Activated T-cell treated with anti-CD3 and anti-CD28 coated beads, Interleukin-2, amount 50 U/mL, for 72 hours (primary cell): ENCODE results near the gene XRRA1. TPM values are rescaled to one million over a fixed set of nuclear protein-coding genes. Genes with fewer than 3 reads are reported as not detected.
"Not testable (repeated sequence)": the region's sequence is repeated elsewhere in the genome, so short reads cannot be mapped to it uniquely, and the experiment has no call there.

Experiments used
- ATAC-seq, 2 donors: fragments of 150-1000 bp; cut with Tn5 transposase; replicated peaks in 1 of 2; 2 replicates each; pipeline ENCODE4 v1.10.0; 2021; ENCODE audit warnings: moderate library complexity in 2 of 2, mild to moderate bottlenecking in 1 of 2
- DNase-seq, 2 donors: peaks; one replicate each; pipeline ENCODE4 v3.0.0; 2021 to 2022; ENCODE audit warnings: mixed read lengths in 1 of 2
- H3K27ac Mint-ChIP-seq: one replicate; pipeline ENCODE4 v1.8.0; 2022; ENCODE audit warnings: mild to moderate bottlenecking, moderate library complexity, mixed read lengths
- H3K27me3 Mint-ChIP-seq: one replicate; pipeline ENCODE4 v1.8.0; 2022; ENCODE audit warnings: low read depth, mixed read lengths
- H3K36me3 Mint-ChIP-seq, 2 donors: one replicate each; pipeline ENCODE4 v1.8.0; 2022; ENCODE audit warnings: mixed read lengths in 2 of 2, mild to moderate bottlenecking in 1 of 2; ENCODE audit not compliant: insufficient read depth in 2 of 2
- H3K4me1 Mint-ChIP-seq: one replicate; pipeline ENCODE4 v1.8.0; 2022; ENCODE audit warnings: low read depth, mixed read lengths
- H3K4me3 Mint-ChIP-seq, 2 donors: one replicate each; pipeline ENCODE4 v1.8.0; 2022; ENCODE audit warnings: mild to moderate bottlenecking in 2 of 2, mixed read lengths in 2 of 2, moderate library complexity in 2 of 2
- H3K9me3 Mint-ChIP-seq, 2 donors: one replicate each; pipeline ENCODE4 v1.8.0; 2022; ENCODE audit warnings: mixed read lengths in 2 of 2
- total RNA-seq, 2 donors: library from RNA; stranded (reverse); gene quantifications; one replicate each; pipeline ENCODE4 v1.2.3, GENCODE V29; 2022

Gene XRRA1
- total RNA-seq, 2 donors from 2014 or later = 15.4 to 22.6 TPM

DNA sequence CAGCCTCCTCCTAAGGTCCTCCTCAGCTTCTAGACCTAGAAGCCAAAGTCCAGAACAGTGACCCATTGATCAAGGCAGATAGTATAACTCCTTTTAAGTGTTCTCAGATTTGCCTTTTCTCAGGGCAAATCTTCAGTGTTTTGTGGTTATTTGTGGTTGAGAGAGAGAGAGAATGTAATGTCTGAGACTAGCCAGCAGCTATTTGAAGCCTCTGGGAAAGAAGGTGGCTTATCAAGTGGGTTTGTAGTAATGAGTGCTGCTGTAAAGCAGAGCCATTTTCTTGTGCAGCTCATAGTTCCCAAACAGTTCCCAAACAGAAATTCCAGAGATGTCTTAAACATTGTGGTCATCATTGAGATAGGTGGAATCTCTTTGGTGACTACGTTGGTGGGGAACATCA lies 110.7 kb downstream of the XRRA1 start:
- Mint-ChIP-seq H3K27ac (no peak overlapping the region), H3K4me1 (peaks cover 5% of the 10 kb centered on the region), H3K27me3 (no peaks in the 10 kb centered on the region), H3K36me3 (peaks cover 5 to 17% of the 10 kb centered on the region in 2 donors), H3K9me3 (no peaks in the 10 kb centered on the region), H3K4me3 (no peak overlapping the region)
- no peak for ATAC-seq
- DNase-seq = no peak

- peaks cover 5% of the 10 kb centered on the region for H3K4me1 Mint-ChIP-seq
- H3K27ac Mint-ChIP-seq = no peak overlapping the region
- H3K27me3 Mint-ChIP-seq = no peaks in the 10 kb centered on the region
- no peak overlapping the region for H3K4me3 Mint-ChIP-seq
- DNase-seq (no peak), ATAC-seq (no peak)
- no peaks in the 10 kb centered on the region for H3K9me3 Mint-ChIP-seq
- H3K36me3 Mint-ChIP-seq = peaks cover 5 to 17% of the 10 kb centered on the region in 2 donors
Observed at GRCh38 chr11:74837191-74837590, 111.7 kb downstream of the XRRA1 start.

DNA sequence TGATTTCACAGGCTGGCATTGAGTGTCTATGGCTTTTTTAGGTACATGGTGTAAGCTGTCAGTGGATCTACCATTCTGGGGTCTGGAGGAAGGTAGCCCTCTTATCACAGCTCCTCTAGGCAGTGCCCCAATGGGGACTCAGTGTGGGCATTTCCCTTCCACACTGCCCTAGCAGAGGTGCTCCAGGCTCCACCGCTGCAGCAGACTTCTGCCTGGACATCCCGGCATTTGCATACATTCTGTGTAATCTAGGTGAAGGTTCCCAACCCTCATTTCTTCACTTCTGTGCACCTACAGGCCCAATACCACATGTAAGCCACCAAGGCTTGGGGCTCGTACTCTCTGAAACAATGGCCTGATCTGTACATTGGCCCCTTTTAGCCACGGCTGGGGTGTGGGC lies 122.0 kb downstream of the XRRA1 start:
- Mint-ChIP-seq H3K4me3 (no peak overlapping the region), H3K4me1 (no peaks in the 10 kb centered on the region), H3K9me3 (peaks cover 14 to 17% of the 10 kb centered on the region in 2 donors), H3K36me3 (peaks cover 28 to 61% of the 10 kb centered on the region in 2 donors), H3K27me3 (no peaks in the 10 kb centered on the region), H3K27ac (no peak overlapping the region)
- no peak for ATAC-seq
- no peak for DNase-seq

DNA sequence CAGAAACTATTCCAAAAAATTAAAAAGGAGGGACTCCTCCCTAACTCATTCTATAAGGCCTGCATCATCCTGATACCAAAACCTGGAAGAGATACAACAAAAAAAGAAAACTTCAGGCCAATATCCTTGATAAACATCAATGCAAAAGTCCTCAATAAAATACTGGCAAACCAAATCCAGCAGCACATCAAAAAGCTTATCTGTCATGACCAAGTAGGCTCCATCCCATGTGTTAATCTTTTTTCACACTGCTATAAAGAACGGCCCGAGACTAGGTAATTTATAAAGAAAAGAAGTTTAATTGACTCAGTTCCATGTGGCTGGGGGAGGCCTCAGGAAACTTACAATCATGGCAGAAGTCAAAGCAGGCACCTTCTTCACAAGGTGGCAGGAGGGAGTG lies 123.3 kb downstream of the XRRA1 start:
- not testable (repeated sequence) for H3K4me3 Mint-ChIP-seq, H3K4me1 Mint-ChIP-seq, H3K27ac Mint-ChIP-seq, H3K27me3 Mint-ChIP-seq, ATAC-seq, DNase-seq
- Mint-ChIP-seq H3K36me3 (peaks cover 29 to 64% of the 10 kb centered on the region in 2 donors), H3K9me3 (peaks cover 14 to 17% of the 10 kb centered on the region in 2 donors)

GRCh38 chr11:74824285-74824982 lies 124.5 kb downstream of the XRRA1 start:
- H3K9me3 Mint-ChIP-seq = peaks cover 12 to 17% of the 10 kb centered on the region in 2 donors
- peaks cover 8% of the 10 kb centered on the region for H3K4me1 Mint-ChIP-seq
- no peak overlapping the region for H3K4me3 Mint-ChIP-seq
- peaks cover 32 to 68% of the 10 kb centered on the region in 2 donors for H3K36me3 Mint-ChIP-seq
- no peak overlapping the region for H3K27ac Mint-ChIP-seq
- no peak for DNase-seq
- ATAC-seq = no peak
- H3K27me3 Mint-ChIP-seq = no peaks in the 10 kb centered on the region

GRCh38 chr11:74822170-74822569 lies 126.7 kb downstream of the XRRA1 start:
- H3K27me3 Mint-ChIP-seq = no peaks in the 10 kb centered on the region
- H3K36me3 Mint-ChIP-seq = peaks cover 30 to 58% of the 10 kb centered on the region in 2 donors
- peaks cover 7% of the 10 kb centered on the region in 2 donors for H3K9me3 Mint-ChIP-seq
- peak overlapping the region; percentile 81 for H3K27ac Mint-ChIP-seq
- H3K4me1 Mint-ChIP-seq = peaks cover 13% of the 10 kb centered on the region
- no peak for DNase-seq
- no peak for ATAC-seq
- H3K4me3 Mint-ChIP-seq = no peak overlapping the region

DNA sequence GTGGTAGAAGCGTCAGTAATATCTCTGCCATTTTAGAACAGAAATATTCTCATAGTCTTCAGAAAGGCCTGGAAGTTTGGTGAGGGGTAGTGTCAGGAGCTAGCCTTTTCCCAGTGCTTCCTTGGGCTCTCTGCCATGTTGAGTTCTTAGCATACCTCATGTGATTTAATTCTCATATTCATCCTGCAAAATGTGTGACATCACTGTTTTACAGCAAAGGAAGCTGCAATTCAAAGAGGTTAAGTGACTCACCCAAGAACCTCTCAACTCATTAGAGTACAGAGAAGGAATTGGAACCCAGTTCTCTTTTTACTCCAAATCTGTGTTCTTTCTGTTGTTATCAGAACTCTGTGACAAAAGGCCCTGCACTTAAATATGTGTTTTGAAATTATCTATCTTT lies 128.1 kb downstream of the XRRA1 start:
- DNase-seq (no peak), ATAC-seq (peak; percentile 22 to 80)
- Mint-ChIP-seq H3K4me1 (peaks cover 13% of the 10 kb centered on the region), H3K27ac (peak overlapping the region; percentile 33), H3K36me3 (peaks cover 25 to 51% of the 10 kb centered on the region in 2 donors), H3K4me3 (no peak overlapping the region), H3K9me3 (peaks cover 7% of the 10 kb centered on the region in 2 donors), H3K27me3 (no peaks in the 10 kb centered on the region)

DNA sequence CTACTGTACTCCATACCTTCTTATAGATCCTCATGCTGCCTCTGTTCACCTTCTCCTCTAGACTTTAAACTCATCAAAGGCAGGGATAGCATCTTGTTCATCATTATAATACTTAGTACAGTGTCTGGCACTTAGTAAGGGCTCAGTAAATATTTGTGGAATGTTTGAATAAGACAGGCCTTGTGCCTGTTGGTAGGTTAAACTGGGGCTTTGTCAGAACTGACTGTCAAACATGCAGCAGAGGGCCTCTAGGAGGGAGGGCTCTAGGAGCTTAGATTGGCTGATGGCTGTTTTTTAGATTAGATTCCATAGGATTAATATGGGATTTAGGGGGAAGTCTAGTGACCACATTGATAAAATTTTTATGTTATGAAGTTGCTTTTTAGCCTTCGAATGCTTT lies 129.5 kb downstream of the XRRA1 start:
- H3K4me1 Mint-ChIP-seq = peaks cover 13% of the 10 kb centered on the region
- H3K27me3 Mint-ChIP-seq = no peaks in the 10 kb centered on the region
- peaks cover 4 to 7% of the 10 kb centered on the region in 2 donors for H3K9me3 Mint-ChIP-seq
- peaks cover 19 to 38% of the 10 kb centered on the region in 2 donors for H3K36me3 Mint-ChIP-seq
- DNase-seq (no peak), ATAC-seq (no peak)
- no peak overlapping the region for H3K4me3 Mint-ChIP-seq
- peak overlapping the region; percentile 33 for H3K27ac Mint-ChIP-seq

GRCh38 chr11:74818283-74818946 lies 130.5 kb downstream of the XRRA1 start:
- ATAC-seq = no peak
- Mint-ChIP-seq H3K27me3 (no peaks in the 10 kb centered on the region), H3K9me3 (peaks cover 0 to 2% of the 10 kb centered on the region in 2 donors), H3K36me3 (peaks cover 14 to 28% of the 10 kb centered on the region in 2 donors), H3K4me1 (peaks cover 13% of the 10 kb centered on the region), H3K27ac (peak overlapping the region; percentile 91), H3K4me3 (no peak overlapping the region)
- DNase-seq = no peak

- H3K9me3 Mint-ChIP-seq = no peaks in the 10 kb centered on the region
- ATAC-seq (no peak), DNase-seq (no peak)
- peaks cover 9 to 25% of the 10 kb centered on the region in 2 donors for H3K36me3 Mint-ChIP-seq
- peak overlapping the region; percentile 6 for H3K27ac Mint-ChIP-seq
- H3K4me3 Mint-ChIP-seq = no peak overlapping the region
- H3K4me1 Mint-ChIP-seq = peaks cover 13% of the 10 kb centered on the region
- H3K27me3 Mint-ChIP-seq = no peaks in the 10 kb centered on the region
Observed at GRCh38 chr11:74816664-74817063, 132.2 kb downstream of the XRRA1 start.

DNA sequence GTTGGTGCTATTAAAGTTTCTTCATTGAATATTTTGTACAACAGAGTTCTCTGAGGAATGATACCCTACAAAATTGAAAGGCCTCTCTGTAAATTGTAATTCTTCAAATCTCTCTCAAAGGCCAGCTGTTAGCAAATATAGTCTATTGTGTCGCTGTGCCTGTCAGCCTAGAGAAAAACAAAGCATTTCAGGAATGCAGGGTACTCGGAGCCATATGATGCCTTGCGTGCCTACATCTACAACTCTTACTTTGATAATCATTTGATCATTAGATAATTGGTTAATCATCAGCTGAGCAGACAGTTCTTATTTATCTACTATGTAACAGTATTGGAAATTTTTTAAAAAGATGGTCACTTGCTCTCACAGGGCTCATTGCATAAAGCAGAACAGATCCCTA lies 132.9 kb downstream of the XRRA1 start:
- ATAC-seq (no peak), DNase-seq (no peak)
- Mint-ChIP-seq H3K27me3 (no peaks in the 10 kb centered on the region), H3K36me3 (peaks cover 9 to 23% of the 10 kb centered on the region in 2 donors), H3K27ac (peak overlapping the region; percentile 6), H3K9me3 (no peaks in the 10 kb centered on the region), H3K4me3 (no peak overlapping the region), H3K4me1 (peaks cover 13% of the 10 kb centered on the region)

DNA sequence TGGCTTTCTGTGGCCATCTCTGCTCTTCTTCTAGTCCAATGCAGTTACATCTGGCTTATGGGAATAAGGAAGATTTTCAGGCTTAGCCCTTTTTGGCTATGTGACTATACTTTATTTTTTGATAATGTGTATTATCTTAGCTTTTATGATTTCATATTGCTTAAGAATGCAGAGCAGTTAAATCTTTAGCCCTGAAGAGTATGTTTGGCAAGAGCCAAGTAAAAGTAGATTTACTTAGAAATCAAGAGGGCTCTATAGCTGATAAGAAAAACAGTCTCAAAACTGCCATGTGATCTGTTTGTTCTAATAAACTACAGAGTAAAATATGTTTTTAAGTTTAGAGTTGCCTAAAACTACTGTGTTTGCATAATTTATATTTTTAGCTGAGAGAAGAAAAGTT lies 139.1 kb downstream of the XRRA1 start:
- Mint-ChIP-seq H3K4me1 (peaks cover 11% of the 10 kb centered on the region), H3K27me3 (no peaks in the 10 kb centered on the region), H3K36me3 (peaks cover 0 to 2% of the 10 kb centered on the region in 2 donors), H3K27ac (no peak overlapping the region), H3K4me3 (no peak overlapping the region), H3K9me3 (no peaks in the 10 kb centered on the region)
- no peak for ATAC-seq
- DNase-seq = no peak

- Mint-ChIP-seq H3K27me3 (no peaks in the 10 kb centered on the region), H3K4me1 (peaks cover 11% of the 10 kb centered on the region), H3K27ac (no peak overlapping the region), H3K4me3 (no peak overlapping the region), H3K36me3 (peaks cover 0 to 2% of the 10 kb centered on the region in 2 donors), H3K9me3 (no peaks in the 10 kb centered on the region)
- no peak for ATAC-seq
- DNase-seq = no peak
Observed at GRCh38 chr11:74806267-74806666, 142.6 kb downstream of the XRRA1 start.
